ENCODE data around the gene LMAN1L. TPM values are rescaled to one million over a fixed set of nuclear protein-coding genes. Genes with fewer than 3 reads are reported as not detected.
A peak's percentile ranks its signal among the peaks of the same experiment; 100 is the strongest.

LMAN1L gene
- total RNA-seq, 4 donors from 2014 or later, result 0.29 to 1.3 TPM; not detected in 2

DNA sequence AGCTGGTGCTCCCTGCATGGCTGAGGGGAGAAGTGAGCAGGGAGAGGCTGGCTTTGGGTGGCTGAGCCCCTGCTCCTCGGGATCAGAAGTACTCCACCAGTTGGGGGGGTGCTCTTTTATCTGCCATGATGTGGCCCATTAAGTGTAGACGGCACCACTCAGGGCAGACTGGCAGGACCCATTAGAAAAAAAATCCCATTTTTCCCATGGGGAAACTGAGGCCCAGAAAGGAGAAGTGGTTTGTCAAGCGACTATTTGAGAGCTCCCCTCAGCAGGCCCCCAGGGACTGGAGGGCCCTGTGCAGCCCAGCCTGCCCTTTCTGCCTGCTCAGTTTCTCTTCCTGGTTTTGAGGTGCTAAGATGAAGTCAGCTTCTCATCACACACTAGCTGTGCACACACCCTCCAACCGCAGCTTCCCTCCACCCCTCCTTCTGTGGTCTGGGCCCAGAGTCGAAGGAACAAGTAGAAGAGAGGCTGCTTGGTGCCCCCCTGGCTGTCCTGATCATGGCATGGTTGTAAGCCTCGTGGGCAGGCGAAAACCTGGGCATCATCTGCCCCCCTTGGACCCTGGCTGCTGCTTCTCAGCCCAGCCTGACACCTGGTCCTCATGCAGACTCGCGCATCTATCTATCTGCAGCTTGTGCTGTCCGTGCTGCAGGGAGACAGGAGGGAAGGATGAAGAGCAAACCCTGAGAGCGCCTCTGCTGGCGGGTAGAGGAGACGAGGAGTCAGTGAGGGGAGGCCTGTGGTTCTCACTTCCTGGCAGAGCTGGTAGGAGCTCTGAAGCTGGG lies 25.2 kb upstream of the LMAN1L start:
- intact Hi-C loops (cut with DNase I; ENCODE audit: low total_unique reads), result no loop called here

DNA sequence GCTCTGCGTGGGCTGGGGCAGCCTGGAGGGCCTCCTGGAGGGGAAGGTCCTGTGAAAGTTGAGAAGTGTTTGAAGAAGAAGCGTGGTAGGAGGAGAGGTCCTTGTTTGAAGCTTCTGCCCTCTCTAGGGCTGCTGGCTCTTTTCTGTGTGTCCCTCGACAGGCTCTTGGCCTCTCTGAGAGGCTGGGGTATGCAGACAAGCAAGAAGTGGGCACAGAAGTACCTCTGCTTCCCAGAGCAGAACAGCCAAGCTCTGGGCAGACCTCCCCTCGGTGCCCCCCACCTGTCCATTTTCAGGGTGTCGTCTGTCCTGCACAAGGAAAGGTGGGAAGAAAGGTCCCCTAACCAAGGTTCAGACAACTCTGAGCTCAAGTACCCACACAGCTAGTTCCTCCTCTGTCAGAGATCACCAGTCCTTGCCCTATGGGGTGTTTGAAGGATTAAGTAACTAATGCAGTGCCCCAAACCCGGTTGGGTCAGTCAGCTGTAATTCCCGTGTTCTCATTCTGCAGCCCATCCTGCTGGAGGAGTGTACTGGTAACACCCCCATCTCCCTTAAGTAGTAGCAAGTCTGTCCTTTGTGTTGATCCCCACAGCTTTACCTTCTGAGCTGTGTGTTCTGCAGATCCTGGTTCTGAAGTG lies 24.5 kb upstream of the LMAN1L start:
- intact Hi-C loops (cut with DNase I; ENCODE audit: low total_unique reads), result no loop called here
- TF ChIP-seq, protein P1, sequence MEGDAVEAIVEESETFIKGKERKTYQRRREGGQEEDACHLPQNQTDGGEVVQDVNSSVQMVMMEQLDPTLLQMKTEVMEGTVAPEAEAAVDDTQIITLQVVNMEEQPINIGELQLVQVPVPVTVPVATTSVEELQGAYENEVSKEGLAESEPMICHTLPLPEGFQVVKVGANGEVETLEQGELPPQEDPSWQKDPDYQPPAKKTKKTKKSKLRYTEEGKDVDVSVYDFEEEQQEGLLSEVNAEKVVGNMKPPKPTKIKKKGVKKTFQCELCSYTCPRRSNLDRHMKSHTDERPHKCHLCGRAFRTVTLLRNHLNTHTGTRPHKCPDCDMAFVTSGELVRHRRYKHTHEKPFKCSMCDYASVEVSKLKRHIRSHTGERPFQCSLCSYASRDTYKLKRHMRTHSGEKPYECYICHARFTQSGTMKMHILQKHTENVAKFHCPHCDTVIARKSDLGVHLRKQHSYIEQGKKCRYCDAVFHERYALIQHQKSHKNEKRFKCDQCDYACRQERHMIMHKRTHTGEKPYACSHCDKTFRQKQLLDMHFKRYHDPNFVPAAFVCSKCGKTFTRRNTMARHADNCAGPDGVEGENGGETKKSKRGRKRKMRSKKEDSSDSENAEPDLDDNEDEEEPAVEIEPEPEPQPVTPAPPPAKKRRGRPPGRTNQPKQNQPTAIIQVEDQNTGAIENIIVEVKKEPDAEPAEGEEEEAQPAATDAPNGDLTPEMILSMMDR (IDR thresholded peaks at IDR 0.05), result no peak
- TF ChIP-seq POLR2A (IDR thresholded peaks at IDR 0.05), result no peak
- H3K4me3 ChIP-seq (ENCODE audit: low read depth, poor library complexity, severe bottlenecking), result no peak overlapping the region
- DNase-seq (ENCODE audit: low spot score in 2 of 2), result no peak
- 56 to 67% methylated on average over 7 of the region's 7 CpGs for WGBS, 2 donors

More for the DNA sequence above, 25.2 kb upstream of the LMAN1L start:
- no peak overlapping the region for H3K4me3 ChIP-seq (ENCODE audit: low read depth, poor library complexity, severe bottlenecking)
- DNase-seq (ENCODE audit: low spot score in 2 of 2), result peak; percentile 72 to 94
- TF ChIP-seq, protein P1 (IDR thresholded peaks at IDR 0.05), result no peak
- no peak for TF ChIP-seq POLR2A (IDR thresholded peaks at IDR 0.05)
- 39 to 53% methylated on average over 13 of the region's 13 CpGs for WGBS, 2 donors

DNA sequence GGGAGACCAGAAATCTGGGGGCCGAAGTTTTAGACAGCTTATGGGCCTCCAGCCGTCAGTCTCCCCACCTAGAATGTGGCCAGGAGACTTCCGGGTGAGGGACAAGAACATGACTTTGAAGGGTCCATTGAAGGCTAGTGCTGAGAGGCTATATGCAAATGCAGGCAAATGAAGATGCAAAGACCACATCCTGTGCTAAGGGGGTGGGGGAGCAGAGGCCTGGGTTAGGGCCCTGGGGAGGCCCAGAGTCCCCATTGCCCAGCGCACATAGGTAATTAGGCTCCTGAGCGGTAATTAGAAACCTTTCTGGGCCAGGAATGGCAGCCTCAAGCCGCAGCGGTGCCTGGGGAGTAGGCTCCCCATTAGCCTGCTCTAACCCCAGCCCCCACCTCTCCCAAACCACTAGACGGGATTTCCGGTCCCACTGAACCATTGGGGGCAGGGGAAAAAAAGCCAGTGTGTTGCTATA lies 23.9 kb upstream of the LMAN1L start:
- TF ChIP-seq, protein P1 (IDR thresholded peaks at IDR 0.05), result no peak
- TF ChIP-seq POLR2A (IDR thresholded peaks at IDR 0.05), result no peak
- 55 to 66% methylated on average over 9 of the region's 9 CpGs for WGBS, 2 donors
- no peak for DNase-seq (ENCODE audit: low spot score in 2 of 2)
- no peak overlapping the region for H3K4me3 ChIP-seq (ENCODE audit: low read depth, poor library complexity, severe bottlenecking)
- intact Hi-C loops (cut with DNase I; ENCODE audit: low total_unique reads), result no loop called here

DNA sequence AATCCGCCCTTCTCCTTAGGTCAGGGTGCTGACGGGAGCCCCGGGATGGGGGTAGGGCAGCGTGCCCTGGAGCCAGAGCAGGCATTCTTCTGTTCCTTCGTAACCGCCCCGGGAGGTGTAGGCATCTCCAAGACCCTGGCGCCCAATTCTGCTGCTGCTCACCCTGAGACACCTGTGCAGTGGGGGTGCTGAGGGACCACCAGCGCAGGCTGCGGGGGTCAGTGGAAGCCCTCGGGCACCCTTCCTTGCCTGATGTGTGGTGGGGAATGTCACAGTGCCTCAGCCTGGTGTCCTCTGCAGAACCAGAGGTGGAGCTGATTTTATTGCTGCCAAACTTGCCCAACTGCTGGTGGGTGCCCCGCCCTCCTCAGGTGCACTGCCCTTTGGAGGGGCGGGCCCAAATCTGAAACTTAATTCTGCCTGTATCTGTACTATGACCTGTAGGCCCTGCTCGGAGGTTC lies 23.4 kb upstream of the LMAN1L start:
- no peak overlapping the region for H3K4me3 ChIP-seq (ENCODE audit: low read depth, poor library complexity, severe bottlenecking)
- WGBS, 2 donors, result 24 to 42% methylated on average over 12 to 13 of the region's 14 CpGs

DNA sequence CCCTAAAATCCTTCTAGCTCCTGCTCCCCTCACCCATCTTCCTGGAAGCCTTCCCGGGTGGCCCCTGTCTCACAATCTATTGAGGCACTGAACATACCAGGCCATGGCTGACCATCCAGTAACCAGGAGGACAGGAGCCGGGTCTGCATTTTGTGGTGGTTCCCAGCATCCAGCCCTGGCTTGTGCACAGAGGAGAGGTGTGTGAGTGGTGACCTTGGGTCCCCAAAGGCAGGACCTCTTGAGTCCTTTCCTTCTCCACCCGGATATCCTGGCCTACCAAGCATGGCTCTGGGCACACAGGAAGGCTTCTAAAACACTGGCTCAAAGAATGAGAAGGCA lies 22.9 kb upstream of the LMAN1L start:
- intact Hi-C loops (cut with DNase I; ENCODE audit: low total_unique reads), result no loop called here
- 56 to 60% methylated on average over 3 of the region's 3 CpGs for WGBS, 2 donors
- no peak for DNase-seq (ENCODE audit: low spot score in 2 of 2)
- H3K4me3 ChIP-seq (ENCODE audit: low read depth, poor library complexity, severe bottlenecking), result no peak overlapping the region
- TF ChIP-seq, protein P1 (IDR thresholded peaks at IDR 0.05), result no peak
- no peak for TF ChIP-seq POLR2A (IDR thresholded peaks at IDR 0.05)

More for the DNA sequence above, 23.4 kb upstream of the LMAN1L start:
- TF ChIP-seq, protein P1 (IDR thresholded peaks at IDR 0.05), result no peak
- no peak for TF ChIP-seq POLR2A (IDR thresholded peaks at IDR 0.05)
- intact Hi-C loops (cut with DNase I; ENCODE audit: low total_unique reads), result no loop called here
- no peak for DNase-seq (ENCODE audit: low spot score in 2 of 2)
